SK-N-SH treated with all-trans-retinoic acid at 6 μM for 48 hours (cell line): ENCODE data around the gene AGBL3.
"Not testable (repeated sequence)": the region's sequence is repeated elsewhere in the genome, so short reads cannot be mapped to it uniquely, and the experiment has no call there.

Experiments
- BACH2 ChIP-seq: fragments of 250-450 bp; sonication (Bioruptor Pico); IDR thresholded peaks from 2 replicates; pipeline ENCODE4 v1.9.0; 2021; ENCODE audit warnings: mild to moderate bottlenecking, borderline replicate concordance
- CSRNP3 ChIP-seq: fragments of 250-450 bp; sonication (Bioruptor Pico); IDR thresholded peaks from 2 replicates; pipeline ENCODE4 v1.5.1; 2021; ENCODE audit warnings: mild to moderate bottlenecking, moderate library complexity
- PATZ1 ChIP-seq: fragments of 250-450 bp; sonication (Bioruptor Pico); IDR thresholded peaks from 2 replicates; pipeline ENCODE4 v1.8.0; 2020; ENCODE audit warnings: mild to moderate bottlenecking, moderate library complexity, borderline replicate concordance
- TOX ChIP-seq: fragments of 250-450 bp; sonication (Bioruptor Pico); IDR thresholded peaks from 2 replicates; pipeline ENCODE4 v1.8.0; 2021; ENCODE audit warnings: mild to moderate bottlenecking, moderate library complexity, borderline replicate concordance
- ZFP3 ChIP-seq: fragments of 250-450 bp; sonication (Bioruptor Pico); IDR thresholded peaks from 2 replicates; pipeline ENCODE4 v1.5.0; 2020; ENCODE audit warnings: mild to moderate bottlenecking, moderate library complexity

DNA sequence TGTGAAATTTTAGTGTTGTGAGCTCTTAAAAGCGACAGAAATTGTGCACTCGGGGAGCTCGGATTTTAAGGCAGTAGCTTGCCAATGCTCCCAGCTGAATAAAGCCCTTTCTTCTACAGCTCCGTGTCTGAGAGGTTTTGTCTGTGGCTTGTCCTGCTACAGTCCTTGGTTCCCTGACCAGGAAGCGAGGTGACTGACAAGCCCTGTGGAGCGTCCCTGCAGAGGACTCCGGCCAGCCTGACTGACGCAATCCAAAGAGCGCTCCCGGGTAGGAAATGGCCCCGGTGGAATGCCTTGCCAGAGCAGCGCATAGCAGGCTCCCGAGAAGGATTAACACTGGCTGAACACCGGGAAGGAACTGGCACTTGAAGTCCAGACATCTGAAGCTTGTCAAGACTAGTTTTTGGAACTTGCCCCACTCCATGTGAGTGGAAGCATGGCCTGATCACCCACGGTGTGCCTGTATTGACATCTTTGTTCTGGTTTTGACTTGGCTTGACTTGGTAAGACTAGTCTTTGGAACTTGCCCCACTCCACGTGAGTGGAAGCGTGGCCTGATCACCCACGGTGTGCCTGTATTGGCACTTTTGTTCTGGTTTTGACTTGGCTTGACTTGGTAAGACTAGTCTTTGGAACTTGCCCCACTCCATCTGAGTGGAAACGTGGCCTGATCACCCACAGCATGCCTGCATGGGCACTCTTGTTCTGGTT lies 185.4 kb downstream of the AGBL3 start:
- TF ChIP-seq TOX; PATZ1 (CRISPR knock-in tag); CSRNP3 (CRISPR knock-in tag); ZFP3; BACH2 (CRISPR knock-in tag): not testable (repeated sequence)
